ENCODE results near the gene POU6F1. TPM values are rescaled to one million over a fixed set of nuclear protein-coding genes. Genes with fewer than 3 reads are reported as not detected.

The POU6F1 gene
- total and polyA plus RNA-seq, 2 experiments from 2014 or later = 1.8 to 3.0 TPM

DNA sequence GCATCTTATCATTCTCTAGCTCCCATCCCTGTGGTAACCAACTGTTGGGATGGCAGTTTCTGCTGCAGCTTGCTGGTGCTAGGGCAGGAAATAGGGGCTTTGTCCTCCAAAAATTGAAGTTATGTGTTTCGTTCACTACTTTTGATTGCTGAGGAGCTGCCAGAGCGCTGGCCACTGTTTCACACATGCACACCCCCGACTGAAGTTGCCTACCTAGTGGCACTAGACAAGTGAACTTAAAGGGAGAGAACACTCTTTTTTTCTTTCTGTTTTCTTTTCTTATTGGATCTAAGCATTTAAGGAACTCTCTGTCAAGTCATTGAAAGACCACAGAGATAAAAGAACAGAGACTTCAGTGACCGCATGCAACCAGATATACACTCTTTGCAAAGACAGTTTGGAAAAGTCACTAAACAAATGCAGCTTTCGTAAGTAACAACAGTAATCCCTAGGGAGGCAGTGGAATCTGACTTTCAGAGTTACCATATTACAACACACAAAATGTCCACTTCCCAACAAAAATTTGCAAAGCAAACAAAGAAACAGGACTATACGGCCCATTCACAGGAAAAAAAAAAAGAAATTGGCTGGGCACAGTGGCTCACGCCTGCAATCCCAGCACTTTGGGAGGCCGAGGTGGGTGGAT is 56.9 kb downstream of the POU6F1 start:
- H3F3A ChIP-seq (ENCODE audit: insufficient read depth) = no peaks in the 10 kb centered on the region
- no peak for TF ChIP-seq EZH2phosphoT487 (IDR thresholded peaks at IDR 0.05; ENCODE audit: insufficient read depth, low read depth)
- TF ChIP-seq EZH2 (IDR thresholded peaks at IDR 0.05; ENCODE audit: insufficient read depth, poor library complexity, severe bottlenecking) = no peak
- no peaks in the 10 kb centered on the region for H3K9me2 ChIP-seq (ENCODE audit: insufficient read depth)
- in situ Hi-C loops (cut with MboI) = no loop called here
- WGBS, 2 experiments (ENCODE audit: low coverage in 1 of 2, low lambda C conversion rate in 2 of 2, missing lambda C conversion rate in 2 of 2) = 81% methylated on average over 8 of the region's 8 CpGs
- no peaks in the 10 kb centered on the region for H3K36me3 ChIP-seq (ENCODE audit: low read depth)
- DNase-seq = peak; percentile 29
- H3K79me2 ChIP-seq (ENCODE audit: insufficient read depth) = peaks cover 98% of the 10 kb centered on the region
- no peaks in the 10 kb centered on the region for H3K9me3 ChIP-seq (ENCODE audit: low read depth)
- no peak overlapping the region for H3K9ac ChIP-seq
- H3K27ac ChIP-seq = no peak overlapping the region
- no peaks in the 10 kb centered on the region for H3K4me1 ChIP-seq (ENCODE audit: insufficient read depth)
- no peak overlapping the region for H3K4me3 ChIP-seq
- H3K27me3 ChIP-seq (replicated peaks; ENCODE audit: insufficient read depth) = no peaks in the 10 kb centered on the region
- no peak overlapping the region for H2AFZ ChIP-seq
- H3K4me2 ChIP-seq (ENCODE audit: unreplicated experiment) = no peak overlapping the region
- no peaks in the 10 kb centered on the region for H4K20me1 ChIP-seq (ENCODE audit: insufficient read depth)

DNA sequence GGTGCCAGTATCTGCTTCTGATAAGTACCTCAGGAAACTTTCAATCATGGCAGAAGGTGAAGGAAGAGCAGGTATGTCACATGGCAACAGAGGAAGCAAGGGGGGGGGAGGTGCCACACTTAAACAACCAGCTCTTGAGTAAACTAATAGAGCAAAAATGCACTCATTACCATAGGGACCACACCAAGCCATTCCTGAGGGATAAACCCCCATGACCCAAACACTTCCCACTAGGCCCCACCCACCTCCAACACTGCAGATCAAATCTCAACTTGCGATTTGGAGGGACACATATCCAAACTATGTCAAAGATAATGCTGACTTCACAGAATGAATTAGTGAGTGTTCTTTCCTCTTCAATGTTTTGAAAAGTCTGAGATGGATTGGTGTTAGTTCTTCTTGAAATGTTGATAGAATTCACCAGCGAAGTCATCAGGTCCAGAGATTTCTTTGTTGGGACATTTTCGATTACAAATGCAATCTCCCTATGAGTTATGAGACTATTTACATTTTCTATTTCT is 61.6 kb downstream of the POU6F1 start:
- no peak for DNase-seq
- Histone ChIP-seq H2AFZ (no peak overlapping the region), H4K20me1 (ENCODE audit: insufficient read depth) (no peaks in the 10 kb centered on the region), H3K9me2 (ENCODE audit: insufficient read depth) (no peaks in the 10 kb centered on the region), H3K4me2 (ENCODE audit: unreplicated experiment) (no peak overlapping the region), H3F3A (ENCODE audit: insufficient read depth) (no peaks in the 10 kb centered on the region), H3K27ac (no peak overlapping the region), H3K9ac (no peak overlapping the region), H3K4me1 (ENCODE audit: insufficient read depth) (no peaks in the 10 kb centered on the region), H3K4me3 (no peak overlapping the region), H3K36me3 (ENCODE audit: low read depth) (no peaks in the 10 kb centered on the region), H3K27me3 (replicated peaks; ENCODE audit: insufficient read depth) (no peaks in the 10 kb centered on the region), H3K79me2 (ENCODE audit: insufficient read depth) (peaks cover 94% of the 10 kb centered on the region), H3K9me3 (ENCODE audit: low read depth) (no peaks in the 10 kb centered on the region)
- TF ChIP-seq EZH2 (IDR thresholded peaks at IDR 0.05; ENCODE audit: insufficient read depth, poor library complexity, severe bottlenecking) (no peak), EZH2phosphoT487 (IDR thresholded peaks at IDR 0.05; ENCODE audit: insufficient read depth, low read depth) (no peak)
- WGBS, 2 experiments (ENCODE audit: low coverage in 1 of 2, low lambda C conversion rate in 2 of 2, missing lambda C conversion rate in 2 of 2) = 96 to 97% methylated on average over 3 of the region's 3 CpGs
- in situ Hi-C loops (cut with MboI) = no loop called here

DNA sequence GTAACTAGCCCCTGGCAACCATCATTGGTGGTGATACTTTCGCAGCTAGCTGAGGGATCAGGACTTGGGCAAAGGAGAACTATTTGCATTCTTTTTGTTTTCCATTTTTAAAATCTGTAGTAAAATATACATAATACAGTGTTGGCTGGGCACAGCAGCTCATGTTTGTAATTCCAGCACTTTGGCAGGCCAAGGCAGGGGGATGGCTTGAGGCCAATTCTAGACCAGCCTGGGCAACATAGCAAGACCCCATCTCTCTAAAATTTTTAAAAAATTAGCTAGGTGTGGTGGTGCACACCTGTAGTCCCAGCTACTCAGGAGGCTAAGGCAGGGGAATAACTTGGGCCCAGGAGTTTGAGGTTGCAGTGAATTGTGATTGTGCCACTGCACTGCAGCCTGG is 64.9 kb downstream of the POU6F1 start:
- Histone ChIP-seq H3K4me2 (ENCODE audit: unreplicated experiment) (no peak overlapping the region), H4K20me1 (ENCODE audit: insufficient read depth) (no peaks in the 10 kb centered on the region), H3K4me1 (ENCODE audit: insufficient read depth) (no peaks in the 10 kb centered on the region), H3K27me3 (replicated peaks; ENCODE audit: insufficient read depth) (no peaks in the 10 kb centered on the region), H3K9ac (no peak overlapping the region), H3K27ac (no peak overlapping the region), H3K79me2 (ENCODE audit: insufficient read depth) (peaks cover 83% of the 10 kb centered on the region), H3K4me3 (no peak overlapping the region), H2AFZ (no peak overlapping the region), H3K9me3 (ENCODE audit: low read depth) (no peaks in the 10 kb centered on the region), H3K36me3 (ENCODE audit: low read depth) (no peaks in the 10 kb centered on the region), H3K9me2 (ENCODE audit: insufficient read depth) (no peaks in the 10 kb centered on the region), H3F3A (ENCODE audit: insufficient read depth) (no peaks in the 10 kb centered on the region)
- DNase-seq = no peak
- in situ Hi-C loops (cut with MboI) = no loop called here
- no peak for TF ChIP-seq EZH2phosphoT487 (IDR thresholded peaks at IDR 0.05; ENCODE audit: insufficient read depth, low read depth)
- TF ChIP-seq EZH2 (IDR thresholded peaks at IDR 0.05; ENCODE audit: insufficient read depth, poor library complexity, severe bottlenecking) = no peak
- 100% methylated on average over 1 of the region's 1 CpG for WGBS, 2 experiments (ENCODE audit: low coverage in 1 of 2, low lambda C conversion rate in 2 of 2, missing lambda C conversion rate in 2 of 2)

DNA sequence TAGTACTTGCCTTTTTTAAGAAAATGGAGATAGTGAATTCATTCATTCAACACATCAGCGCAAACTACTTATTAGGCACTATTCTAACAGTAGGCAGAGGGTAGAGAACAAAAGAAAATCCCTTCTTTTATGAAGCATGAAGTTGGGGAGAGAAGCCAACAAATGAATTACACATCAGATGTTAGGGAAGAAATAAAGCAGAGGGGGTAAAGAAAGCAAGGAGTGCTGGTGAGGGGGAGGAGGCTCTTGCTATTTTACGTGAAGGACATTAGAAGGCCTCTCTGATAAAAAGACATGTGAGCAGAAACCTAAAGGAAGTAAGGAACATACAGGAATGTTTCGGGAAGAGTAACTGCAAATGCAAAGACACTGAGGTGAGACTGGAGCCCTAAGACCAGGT is 67.1 kb downstream of the POU6F1 start:
- H3F3A ChIP-seq (ENCODE audit: insufficient read depth) = no peaks in the 10 kb centered on the region
- H3K4me1 ChIP-seq (ENCODE audit: insufficient read depth) = no peaks in the 10 kb centered on the region
- peaks cover 84% of the 10 kb centered on the region for H3K79me2 ChIP-seq (ENCODE audit: insufficient read depth)
- H3K9me2 ChIP-seq (ENCODE audit: insufficient read depth) = no peaks in the 10 kb centered on the region
- H3K4me3 ChIP-seq = no peak overlapping the region
- no peak overlapping the region for H2AFZ ChIP-seq
- in situ Hi-C loops (cut with MboI) = no loop called here
- H3K9me3 ChIP-seq (ENCODE audit: low read depth) = no peaks in the 10 kb centered on the region
- H3K4me2 ChIP-seq (ENCODE audit: unreplicated experiment) = no peak overlapping the region
- DNase-seq = no peak
- no peak overlapping the region for H3K9ac ChIP-seq
- H4K20me1 ChIP-seq (ENCODE audit: insufficient read depth) = no peaks in the 10 kb centered on the region; the same call in 1 of the 2 replicates
- no peak overlapping the region for H3K27ac ChIP-seq
- no peaks in the 10 kb centered on the region for H3K36me3 ChIP-seq (ENCODE audit: low read depth)
- H3K27me3 ChIP-seq (replicated peaks; ENCODE audit: insufficient read depth) = no peaks in the 10 kb centered on the region
- TF ChIP-seq EZH2phosphoT487 (IDR thresholded peaks at IDR 0.05; ENCODE audit: insufficient read depth, low read depth) = no peak
- TF ChIP-seq EZH2 (IDR thresholded peaks at IDR 0.05; ENCODE audit: insufficient read depth, poor library complexity, severe bottlenecking) = no peak
- WGBS, 2 experiments (ENCODE audit: low coverage in 1 of 2, low lambda C conversion rate in 2 of 2, missing lambda C conversion rate in 2 of 2) = 81 to 83% methylated on average over 3 of the region's 3 CpGs

Data from GM23248 (cell line).